GM15510 (cell line): ENCODE data around the gene C6orf89.

Experiments
- POLR2A ChIP-seq: IDR thresholded peaks from 3 replicates; pipeline ENCODE4 v1.6.1; 2011; ENCODE audit warnings: borderline replicate concordance; ENCODE audit not compliant: insufficient read length; ENCODE audit errors: extremely low read depth

Gene C6orf89

DNA sequence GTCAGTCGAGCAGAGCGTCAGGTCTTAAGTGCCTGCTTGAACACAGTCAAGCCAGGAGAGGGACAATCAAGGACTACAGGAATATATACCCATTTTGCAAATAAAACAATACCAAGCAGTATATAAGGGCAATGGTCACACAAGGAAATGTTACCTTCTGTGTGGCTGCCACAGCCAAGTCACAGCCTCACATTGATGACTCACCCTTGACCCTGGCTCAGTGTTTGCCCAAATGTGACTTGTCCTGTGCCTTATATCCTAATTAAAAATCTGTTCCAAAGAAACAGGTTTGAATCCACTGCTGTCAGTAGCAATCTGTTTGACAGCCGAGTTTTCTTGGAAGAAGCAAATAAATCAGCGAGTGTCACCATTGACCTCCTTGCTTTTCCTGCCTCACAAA lies 34.3 kb downstream of the C6orf89 start:
- TF ChIP-seq POLR2A: no peak

- no peak for TF ChIP-seq POLR2A
Observed at GRCh38 chr6:36920546-36920945, 34.8 kb downstream of the C6orf89 start.

GRCh38 chr6:36924131-36924530 lies 38.4 kb downstream of the C6orf89 start:
- no peak for TF ChIP-seq POLR2A

GRCh38 chr6:36924778-36925374 lies 39.1 kb downstream of the C6orf89 start:
- TF ChIP-seq POLR2A: no peak

GRCh38 chr6:36925809-36926208 lies 40.1 kb downstream of the C6orf89 start:
- no peak for TF ChIP-seq POLR2A

DNA sequence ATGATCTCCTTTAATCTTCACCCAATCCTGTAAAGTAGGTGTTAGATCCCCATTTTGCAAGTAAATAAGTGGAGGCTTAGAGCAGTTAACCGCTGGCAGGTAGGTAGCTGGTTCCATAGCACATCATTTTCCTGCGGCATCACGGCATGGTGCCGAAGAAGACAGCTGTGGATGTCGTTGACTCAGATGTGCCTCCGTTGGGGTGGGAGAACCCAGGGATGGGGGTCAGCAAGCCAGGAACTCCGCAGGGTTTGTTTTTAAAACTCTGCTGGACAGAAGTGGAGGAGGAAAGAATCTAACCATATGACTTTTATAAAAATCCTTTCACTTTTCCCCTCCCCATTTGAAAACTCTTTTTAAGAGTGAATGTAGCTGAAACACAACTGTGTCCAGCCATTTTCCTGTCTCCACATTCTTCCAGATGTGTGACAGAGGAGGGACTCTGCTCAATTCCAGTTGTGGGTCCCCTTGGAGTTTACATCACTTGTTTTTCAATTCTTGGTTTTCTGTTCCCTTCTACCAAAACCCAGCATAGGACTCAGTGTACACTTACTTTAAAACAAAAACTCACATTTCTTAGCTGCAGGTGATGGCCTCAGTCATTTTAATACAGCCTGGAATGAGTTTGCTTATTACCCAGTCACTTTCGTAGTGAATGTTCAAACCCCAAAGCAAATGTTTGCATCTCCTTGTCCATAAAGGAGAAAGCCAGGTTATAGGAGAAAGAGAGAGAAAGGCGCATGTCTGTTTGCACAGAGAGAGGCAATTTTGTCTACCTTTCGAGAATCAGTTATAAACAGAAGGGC lies 41.2 kb downstream of the C6orf89 start:
- TF ChIP-seq POLR2A: no peak

GRCh38 chr6:36927691-36928546 lies 42.2 kb downstream of the C6orf89 start:
- TF ChIP-seq POLR2A: no peak

GRCh38 chr6:36928547-36928918 lies 42.8 kb downstream of the C6orf89 start:
- no peak for TF ChIP-seq POLR2A

DNA sequence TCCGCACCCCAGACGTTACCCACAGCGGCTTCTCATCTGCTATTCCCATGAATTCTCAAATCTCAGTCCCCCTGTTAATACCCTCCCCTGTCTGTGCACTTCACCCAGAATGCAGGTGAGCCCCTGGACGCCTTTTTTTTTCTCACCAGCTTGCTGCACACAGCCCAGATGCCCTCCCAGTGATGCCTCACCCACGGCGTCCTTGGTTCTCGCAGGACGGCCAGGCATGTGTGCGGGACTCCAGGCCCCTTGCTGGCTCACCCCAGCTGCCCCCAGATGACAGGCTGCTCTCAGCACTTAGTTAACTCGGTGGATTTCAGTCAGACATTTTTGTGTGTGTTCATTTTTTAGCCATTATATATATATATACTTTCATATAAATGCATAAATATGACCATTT lies 43.4 kb downstream of the C6orf89 start:
- no peak for TF ChIP-seq POLR2A

GRCh38 chr6:36929607-36930006 lies 43.9 kb downstream of the C6orf89 start:
- no peak for TF ChIP-seq POLR2A

DNA sequence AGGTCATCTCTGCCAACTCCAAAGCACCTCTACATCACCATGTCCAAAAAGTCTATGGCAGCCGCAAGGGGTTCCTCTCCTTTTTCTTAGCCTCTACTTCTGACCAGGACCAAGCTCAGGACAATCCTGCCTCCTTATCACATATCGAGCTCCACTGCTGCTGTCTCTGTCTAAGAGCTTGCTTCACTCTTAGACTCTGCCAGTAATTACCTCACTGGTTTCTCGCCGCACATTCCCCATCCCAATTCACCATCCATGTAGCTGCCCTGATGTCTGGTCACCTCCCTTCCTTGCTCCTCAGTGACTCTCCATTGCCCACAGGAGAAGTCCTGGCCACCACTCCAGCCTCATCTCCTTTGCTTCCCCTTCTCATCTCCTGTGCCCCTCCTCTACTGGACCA lies 44.7 kb downstream of the C6orf89 start:
- no peak for TF ChIP-seq POLR2A

- no peak for TF ChIP-seq POLR2A
Observed at GRCh38 chr6:36933102-36933501, 47.4 kb downstream of the C6orf89 start.

- TF ChIP-seq POLR2A: no peak
Observed at GRCh38 chr6:36933519-36933918, 47.8 kb downstream of the C6orf89 start.

- TF ChIP-seq POLR2A: no peak
Observed at GRCh38 chr6:36934901-36935300, 49.1 kb downstream of the C6orf89 start.

- TF ChIP-seq POLR2A: no peak
Observed at GRCh38 chr6:36936824-36937223, 51.1 kb downstream of the C6orf89 start.
